GM12891 (cell line): ENCODE data around the gene DENND6A.

ENCODE experiments used
- DNase-seq: peaks from one replicate; pipeline ENCODE4 v3.0.0; 2011; ENCODE audit warnings: low spot score; ENCODE audit not compliant: insufficient read length
- FAIRE-seq: peaks from 2 replicates; lab custom pipeline; 2011; peaks lifted over from hg19 to GRCh38; lab: Jason Lieb, UNC
- PAX5 ChIP-seq: IDR thresholded peaks from 2 replicates; pipeline ENCODE4 v1.6.1; 2011; ENCODE audit warnings: low read length, moderate library complexity, mild to moderate bottlenecking; ENCODE audit not compliant: insufficient read depth, severe bottlenecking
- POLR2A ChIP-seq: IDR thresholded peaks from 2 replicates; pipeline ENCODE4 v1.6.1; 2011; ENCODE audit warnings: low read depth, low read length, control low read depth
- POLR2AphosphoS5 ChIP-seq: IDR thresholded peaks from 2 replicates; pipeline ENCODE4 v1.6.1; 2011; ENCODE audit warnings: low read depth, low read length, control low read depth
- POU2F2 ChIP-seq: IDR thresholded peaks from 2 replicates; pipeline ENCODE4 v1.6.1; 2011; ENCODE audit warnings: low read depth, mild to moderate bottlenecking, control low read depth, low read length, moderate library complexity
- SPI1 ChIP-seq: IDR thresholded peaks from 2 replicates; pipeline ENCODE4 v1.6.1; 2011; ENCODE audit warnings: low read depth, low read length, control low read depth
- TAF1 ChIP-seq: IDR thresholded peaks from 2 replicates; pipeline ENCODE4 v1.6.1; 2011; ENCODE audit warnings: low read depth, low read length, control low read depth

The DENND6A gene

DNA sequence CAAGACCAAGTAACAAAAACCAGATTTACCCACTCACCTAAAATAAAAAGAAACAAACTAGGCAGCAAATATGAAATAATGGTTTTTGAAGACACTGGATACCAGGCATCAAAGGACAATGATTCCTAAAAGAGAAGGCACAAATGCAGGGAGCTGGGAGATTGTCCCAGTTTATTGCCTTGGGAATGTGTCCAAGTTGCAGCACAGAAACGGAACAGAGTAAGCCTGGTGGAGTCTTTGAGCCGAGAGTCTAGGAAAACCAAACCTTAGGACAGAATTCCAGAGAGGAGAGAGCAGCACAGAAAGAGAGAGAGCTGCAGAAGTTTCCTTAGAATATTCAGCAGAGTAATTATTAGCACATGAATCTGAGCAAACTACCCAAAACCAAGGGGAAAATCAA, 87.9 kb downstream of the DENND6A start:
- DNase-seq (no peak), FAIRE-seq (no peak)
- TF ChIP-seq TAF1 (no peak), PAX5 (no peak), POLR2A (no peak), POLR2AphosphoS5 (no peak), POU2F2 (no peak), SPI1 (no peak)

DNA sequence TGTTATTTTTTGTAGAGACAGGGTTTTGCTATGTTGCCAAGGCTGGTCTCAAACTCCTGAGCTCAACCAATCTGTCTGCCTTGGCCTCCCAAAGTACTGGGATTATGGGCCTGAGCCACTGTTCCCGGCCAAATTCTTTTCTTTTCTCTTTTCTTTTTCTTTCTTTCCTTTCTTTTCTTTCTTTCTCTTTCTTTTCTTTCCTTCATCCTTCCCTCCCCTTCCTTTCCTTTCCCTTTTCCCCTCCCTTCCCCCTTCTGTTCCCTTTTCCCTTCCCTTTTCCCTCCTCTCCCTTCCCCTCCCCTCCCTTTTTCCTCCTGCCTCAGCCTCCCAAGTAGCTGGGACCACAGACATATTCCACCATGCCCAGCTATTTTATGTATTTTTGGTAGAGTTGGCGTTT, 92.7 kb downstream of the DENND6A start:
- TF ChIP-seq TAF1 (no peak), SPI1 (no peak), POLR2A (no peak), POU2F2 (no peak), POLR2AphosphoS5 (no peak), PAX5 (no peak)
- DNase-seq (no peak), FAIRE-seq (no peak)

DNA sequence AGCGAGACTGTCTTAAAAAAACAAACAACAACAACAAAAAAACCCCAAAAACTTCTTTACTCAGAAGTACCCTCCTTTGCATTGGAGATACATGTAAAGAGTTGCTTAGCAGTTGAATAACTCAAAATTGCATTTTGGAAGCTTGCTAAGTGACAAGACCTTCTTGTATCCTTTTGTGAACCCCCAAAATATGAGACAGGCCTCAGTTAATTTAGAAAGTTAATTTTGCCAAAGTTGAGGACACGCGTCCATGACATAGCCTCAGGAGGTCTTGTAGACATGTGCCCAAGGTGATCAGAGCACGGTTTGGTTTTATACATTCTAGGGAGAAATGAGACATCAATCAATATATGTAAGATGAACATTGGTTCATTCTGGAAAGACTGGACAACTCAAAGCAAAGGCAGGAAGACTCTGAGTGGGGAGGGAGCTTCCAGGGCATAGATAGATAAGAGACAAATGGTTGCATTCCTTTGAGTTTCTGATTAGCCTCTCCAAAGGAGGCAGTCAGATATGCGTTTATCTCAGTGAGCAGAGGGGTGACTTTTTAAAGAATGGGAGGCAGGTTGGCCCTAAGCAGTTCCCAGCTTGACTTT, 94.0 kb downstream of the DENND6A start:
- TF ChIP-seq POU2F2 (no peak), POLR2AphosphoS5 (no peak), TAF1 (no peak), SPI1 (no peak), POLR2A (no peak), PAX5 (no peak)
- FAIRE-seq (no peak), DNase-seq (no peak)

DNA sequence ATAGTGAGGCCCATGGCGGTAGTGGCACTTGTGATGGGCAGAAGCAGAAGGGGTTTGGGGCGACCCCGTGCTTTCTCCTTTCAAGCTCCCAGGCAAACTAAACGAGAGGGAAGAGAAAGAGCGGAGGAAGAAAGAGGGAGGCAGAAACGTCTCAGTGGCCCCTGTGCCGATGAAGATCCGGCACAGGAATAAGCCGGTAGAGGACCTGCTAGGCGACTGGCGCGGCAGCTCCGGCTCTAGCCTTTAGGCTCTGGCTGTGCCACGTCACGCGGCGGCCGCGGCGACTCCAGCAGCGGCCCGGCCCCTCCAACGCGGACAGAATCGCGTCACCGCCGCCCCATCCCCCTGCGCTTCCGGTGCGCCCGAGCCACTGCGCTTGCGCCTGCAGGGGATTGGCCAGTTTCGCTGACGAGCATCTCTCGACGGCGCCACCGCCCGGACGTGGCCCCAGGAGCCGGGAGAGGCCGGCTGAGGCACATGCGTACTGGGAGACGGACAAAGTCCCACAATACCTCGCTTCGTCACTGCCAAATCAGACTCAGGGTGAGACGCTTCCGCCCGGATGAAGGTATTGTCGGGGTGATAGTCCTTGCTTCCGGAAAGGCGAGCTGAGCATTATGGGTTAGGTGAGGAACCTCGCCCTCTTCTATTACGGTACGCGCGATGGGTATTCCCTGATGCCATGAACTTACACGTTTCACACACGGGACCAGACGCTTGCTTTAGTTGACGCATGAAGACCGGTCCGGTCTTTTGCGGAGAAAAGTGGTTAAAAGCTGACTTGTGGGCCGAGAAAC, 95.6 kb downstream of the DENND6A start, which contains the start of gene ARF4:
Gene ARF4 (minus strand): TSS at position 218 of the 797 bp plus-strand sequence. CDS start 204 bp downstream, at position 14.
- peak; percentile 97 for TF ChIP-seq POLR2AphosphoS5
- TF ChIP-seq PAX5 = no peak
- TF ChIP-seq POLR2A = peak; percentile 97
- TF ChIP-seq POU2F2 = peak; percentile 80
- peak; percentile 22; the same call in 1 of the 2 replicates for TF ChIP-seq SPI1
- TF ChIP-seq TAF1 = peak; percentile 95
- DNase-seq (peak; percentile 86), FAIRE-seq (peak; percentile 100)

DNA sequence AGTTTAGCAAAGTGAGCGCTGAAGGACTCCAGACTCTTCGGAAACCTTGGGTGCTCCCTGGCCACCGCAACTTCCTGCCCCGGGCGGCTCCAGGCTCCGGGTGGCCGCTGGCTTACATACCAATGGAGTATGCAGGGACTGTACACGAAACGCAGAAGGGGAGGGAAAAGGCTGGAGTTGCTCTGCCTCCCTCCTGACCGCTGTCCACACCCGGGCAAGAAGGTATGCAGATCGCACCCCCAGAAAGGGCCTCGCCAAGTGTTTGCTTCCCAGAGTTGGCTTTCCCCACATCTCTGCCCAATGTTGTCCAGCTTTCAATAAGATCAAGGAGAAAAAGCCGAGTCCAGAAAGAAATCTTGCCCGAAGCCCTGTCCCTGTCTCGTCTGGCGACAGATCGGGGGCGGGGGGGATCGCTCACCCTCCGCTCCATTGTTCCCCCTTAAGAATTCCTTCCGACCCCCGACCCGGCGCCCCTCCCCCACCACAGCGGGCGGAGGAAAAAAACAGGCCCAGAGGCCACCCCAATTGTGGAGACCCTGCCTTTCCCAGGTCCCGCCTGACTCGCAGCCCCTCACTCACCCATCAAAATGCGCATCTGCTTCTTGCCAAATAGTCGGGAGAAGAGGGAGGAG, 96.3 kb downstream of the DENND6A start:
- FAIRE-seq = peak; percentile 51
- TF ChIP-seq TAF1 (no peak; the same call in 1 of the 2 replicates), POU2F2 (peak; percentile 41; the same call in 1 of the 2 replicates)
- peak; percentile 24 for DNase-seq

DNA sequence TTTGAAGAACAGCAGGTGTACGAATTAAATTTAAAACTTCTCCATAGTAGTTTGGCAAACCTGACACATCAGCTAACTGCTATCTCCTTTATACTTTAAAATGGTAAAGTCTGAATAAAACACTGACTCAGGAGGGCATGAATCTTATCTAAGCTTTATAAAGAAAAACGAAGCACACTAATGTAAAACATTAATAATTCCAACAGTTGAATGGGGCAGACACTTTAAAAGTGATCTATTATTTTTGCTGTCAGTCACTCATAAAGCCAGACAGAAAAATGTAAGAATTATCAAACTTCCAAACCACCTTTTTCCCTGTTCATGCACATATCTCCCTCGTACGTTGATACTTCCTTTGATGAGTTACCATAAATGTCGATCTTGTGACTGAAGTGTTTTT, 98.3 kb downstream of the DENND6A start:
- DNase-seq (no peak), FAIRE-seq (no peak)
- no peak for TF ChIP-seq POLR2AphosphoS5
- TF ChIP-seq PAX5 = no peak
- TF ChIP-seq SPI1 = no peak
- TF ChIP-seq POU2F2 = no peak
- no peak for TF ChIP-seq TAF1
- TF ChIP-seq POLR2A = no peak

DNA sequence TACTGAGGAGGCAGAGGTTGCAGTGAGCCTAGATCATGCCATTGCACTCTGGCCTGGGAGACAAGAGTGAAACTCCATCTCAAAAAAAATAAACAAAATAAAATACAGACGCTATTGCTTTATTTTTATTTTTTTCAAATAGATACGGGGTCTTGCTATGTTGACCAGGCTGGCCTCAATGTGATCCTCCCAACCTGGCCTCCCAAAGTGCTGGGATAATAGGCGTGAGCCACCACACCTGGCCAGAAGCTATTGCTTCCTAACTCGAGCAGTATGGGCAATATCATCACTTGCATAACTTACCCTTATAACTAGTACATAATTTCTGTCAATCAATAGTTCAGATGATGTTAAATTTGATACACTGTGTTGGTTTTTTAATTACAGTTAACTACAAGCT, 98.7 kb downstream of the DENND6A start:
- FAIRE-seq = no peak
- no peak for DNase-seq
- TF ChIP-seq PAX5 (no peak), POLR2A (no peak), POLR2AphosphoS5 (no peak), TAF1 (no peak), SPI1 (no peak), POU2F2 (no peak)

DNA sequence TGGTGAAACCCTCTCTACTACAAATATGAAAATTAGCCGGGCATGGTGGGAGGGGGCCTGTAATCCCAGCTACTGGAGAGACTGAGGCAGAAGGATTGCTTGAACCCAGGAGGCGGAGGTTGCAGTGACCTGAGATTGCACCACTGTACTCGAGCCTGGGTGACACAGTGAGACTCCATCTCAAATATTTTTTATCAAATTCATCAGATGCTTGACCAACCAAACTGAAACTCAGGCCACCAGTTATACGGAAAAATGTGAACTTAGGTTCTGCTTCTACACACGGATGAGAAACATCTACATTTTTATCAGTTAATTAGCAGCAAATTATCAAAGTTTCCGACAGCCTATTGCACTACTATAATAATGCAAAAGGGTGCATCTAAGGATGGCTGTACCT, 100.6 kb downstream of the DENND6A start:
- TF ChIP-seq PAX5 (no peak), TAF1 (no peak), POLR2AphosphoS5 (no peak), POU2F2 (no peak), SPI1 (no peak), POLR2A (0 out of 2 replicates have a peak, but pooled peaks have one; percentile 9)

DNA sequence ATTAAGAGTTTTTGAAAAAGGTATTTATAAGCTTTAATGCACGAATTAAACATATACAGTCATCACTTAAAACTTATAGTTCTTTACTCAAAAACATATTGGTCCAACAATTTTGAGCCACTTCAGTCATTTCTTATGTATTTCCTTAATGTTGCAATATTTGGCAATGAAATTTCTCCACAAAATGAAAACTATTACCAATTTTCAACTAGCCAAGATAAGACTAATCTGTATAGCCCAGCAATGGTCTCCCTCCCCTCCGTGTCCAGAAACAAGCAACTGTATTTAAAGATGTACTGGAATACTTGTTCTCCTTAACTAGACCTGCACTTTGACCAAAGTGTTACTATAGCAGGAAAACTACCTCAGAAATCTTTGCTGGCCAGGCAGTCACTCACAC, 105.0 kb downstream of the DENND6A start:
- TF ChIP-seq PAX5 (no peak), POLR2AphosphoS5 (no peak), TAF1 (no peak), POLR2A (no peak), POU2F2 (no peak), SPI1 (no peak)
- no peak for FAIRE-seq
- no peak for DNase-seq

More for the DNA sequence above, 100.6 kb downstream of the DENND6A start:
- no peak for FAIRE-seq
- no peak for DNase-seq
